Neural progenitor cell (in vitro differentiated cells): ENCODE measurements around the gene KLHDC3. TPM values are rescaled to one million over a fixed set of nuclear protein-coding genes. Genes with fewer than 3 reads are reported as not detected.
"Not testable (repeated sequence)": the region's sequence is repeated elsewhere in the genome, so short reads cannot be mapped to it uniquely, and the experiment has no call there.

Source experiments
- DNase-seq: peaks from one replicate; pipeline ENCODE4 v3.0.0-alpha.2; 2016; ENCODE audit warnings: low spot score
- H2AFZ ChIP-seq: fragments of 200-600 bp; sonication (generic); replicated peaks from 2 replicates; pipeline ENCODE4 v1.6.1; 2016; ENCODE audit warnings: antibody characterized with exemption
- H3F3A ChIP-seq: fragments of 200-600 bp; sonication (generic); 2 replicates; pipeline ENCODE4 v1.6.1; 2016; ENCODE audit warnings: antibody characterized with exemption, low read depth
- H3K27ac ChIP-seq: fragments of 200-600 bp; sonication (generic); 2 replicates; pipeline ENCODE4 v1.5.1; 2016; ENCODE audit warnings: mild to moderate bottlenecking
- H3K27me3 ChIP-seq: fragments of 200-600 bp; sonication (generic); 2 replicates; pipeline ENCODE4 v1.6.1; 2016; ENCODE audit warnings: mild to moderate bottlenecking, moderate library complexity
- H3K36me3 ChIP-seq: fragments of 200-600 bp; sonication (generic); 2 replicates; pipeline ENCODE4 v1.5.1; 2016
- H3K4me1 ChIP-seq: fragments of 200-600 bp; sonication (generic); 2 replicates; pipeline ENCODE4 v1.6.1; 2016; ENCODE audit warnings: mixed run types
- H3K4me2 ChIP-seq: fragments of 200-600 bp; sonication (generic); 2 replicates; pipeline ENCODE4 v1.6.1; 2016
- H3K4me3 ChIP-seq: fragments of 200-600 bp; sonication (generic); 2 replicates; pipeline ENCODE4 v1.5.1; 2016
- H3K79me2 ChIP-seq: fragments of 200-600 bp; sonication (generic); 2 replicates; pipeline ENCODE4 v1.6.1; 2016; ENCODE audit warnings: low read depth
- H3K9ac ChIP-seq: fragments of 200-600 bp; sonication (generic); 2 replicates; pipeline ENCODE4 v1.6.1; 2016
- H3K9me3 ChIP-seq: fragments of 200-600 bp; sonication (generic); 2 replicates; pipeline ENCODE4 v1.5.1; 2016; ENCODE audit warnings: low read depth
- H4K20me1 ChIP-seq: fragments of 200-600 bp; sonication (generic); 2 replicates; pipeline ENCODE4 v1.6.1; 2016; ENCODE audit warnings: low read depth
- H3K27ac Mint-ChIP-seq: 3 replicates; pipeline ENCODE4 v1.8.0; 2021; ENCODE audit warnings: mixed read lengths
- H3K27me3 Mint-ChIP-seq: 2 replicates; pipeline ENCODE4 v1.8.0; 2022; ENCODE audit warnings: low read depth, mild to moderate bottlenecking, inconsistent platforms, moderate library complexity, mixed read lengths; ENCODE audit not compliant: insufficient read depth
- H3K36me3 Mint-ChIP-seq: 3 replicates; pipeline ENCODE4 v1.8.0; 2021; ENCODE audit warnings: mixed read lengths
- H3K4me1 Mint-ChIP-seq: 3 replicates; pipeline ENCODE4 v1.8.0; 2021; ENCODE audit warnings: mixed read lengths
- H3K4me3 Mint-ChIP-seq: 3 replicates; pipeline ENCODE4 v1.8.0; 2021; ENCODE audit warnings: mild to moderate bottlenecking, moderate library complexity, mixed read lengths
- H3K9me3 Mint-ChIP-seq: 3 replicates; pipeline ENCODE4 v1.8.0; 2020; ENCODE audit warnings: mixed read lengths
- CTCF ChIP-seq: fragments of 200-600 bp; sonication (generic); IDR thresholded peaks from 2 replicates; pipeline ENCODE4 v1.5.1; 2017; ENCODE audit warnings: antibody characterized with exemption, mild to moderate bottlenecking
- EZH2 ChIP-seq: fragments of 200-600 bp; sonication (generic); IDR thresholded peaks from 2 replicates; pipeline ENCODE4 v1.6.1; 2017; ENCODE audit warnings: antibody characterized with exemption, mild to moderate bottlenecking, moderate library complexity
- EZH2phosphoT487 ChIP-seq: fragments of 200-600 bp; sonication (generic); IDR thresholded peaks from 2 replicates; pipeline ENCODE4 v1.6.1; 2017; ENCODE audit warnings: antibody characterized with exemption
- total RNA-seq: library from RNA; depleted of rRNA; stranded (reverse); fragments of >200 nt; gene quantifications from 2 replicates; pipeline ENCODE4 v1.2.3, GENCODE V29; 2015; ENCODE audit warnings: low replicate concordance

The KLHDC3 gene
- total RNA-seq, 1 donor from 2014 or later, result 122 TPM

- TF ChIP-seq EZH2 (no peak), CTCF (no peak), EZH2phosphoT487 (no peak)
- H3K36me3 ChIP-seq, result no peaks in the 10 kb centered on the region
- H3F3A ChIP-seq, result no peaks in the 10 kb centered on the region
- H3K9me3 ChIP-seq, result no peaks in the 10 kb centered on the region
- H3K4me1 Mint-ChIP-seq, result peaks cover 31% of the 10 kb centered on the region
- no peak overlapping the region for H3K27ac Mint-ChIP-seq
- H3K36me3 Mint-ChIP-seq, result peaks cover 16% of the 10 kb centered on the region
- H3K9ac ChIP-seq, result no peak overlapping the region
- H2AFZ ChIP-seq, result no peak overlapping the region
- no peaks in the 10 kb centered on the region for H3K9me3 Mint-ChIP-seq
- H4K20me1 ChIP-seq, result peaks cover 42% of the 10 kb centered on the region
- H3K79me2 ChIP-seq, result peaks cover 27% of the 10 kb centered on the region
- DNase-seq, result no peak
- H3K27me3 Mint-ChIP-seq, result no peaks in the 10 kb centered on the region
- H3K27me3 ChIP-seq, result no peaks in the 10 kb centered on the region
- no peak overlapping the region for H3K4me2 ChIP-seq
- no peak overlapping the region for H3K4me3 Mint-ChIP-seq
- H3K4me1 ChIP-seq, result peaks cover 11% of the 10 kb centered on the region
- no peak overlapping the region for H3K4me3 ChIP-seq
- H3K27ac ChIP-seq, result no peak overlapping the region
Measured at GRCh38 chr6:42989923-42990322, 24.1 kb upstream of the KLHDC3 start.

GRCh38 chr6:42993445-42993844 lies 20.6 kb upstream of the KLHDC3 start:
- no peak overlapping the region for H3K9ac ChIP-seq

GRCh38 chr6:42996513-42996912 lies 17.5 kb upstream of the KLHDC3 start:
- no peaks in the 10 kb centered on the region for H3K27me3 Mint-ChIP-seq
- no peaks in the 10 kb centered on the region for H3K9me3 Mint-ChIP-seq
- no peaks in the 10 kb centered on the region for H3K27me3 ChIP-seq
- no peak for DNase-seq
- peaks cover 3% of the 10 kb centered on the region for H3K4me1 Mint-ChIP-seq
- peak overlapping the region; percentile 47 for H3K27ac Mint-ChIP-seq
- H3K9ac ChIP-seq, result no peak overlapping the region
- H3F3A ChIP-seq, result peaks cover 11% of the 10 kb centered on the region
- H3K4me3 Mint-ChIP-seq, result no peak overlapping the region
- no peaks in the 10 kb centered on the region for H3K4me1 ChIP-seq
- peaks cover 14% of the 10 kb centered on the region for H4K20me1 ChIP-seq
- TF ChIP-seq EZH2phosphoT487, result no peak
- no peaks in the 10 kb centered on the region for H3K36me3 ChIP-seq
- no peaks in the 10 kb centered on the region for H3K79me2 ChIP-seq
- H3K27ac ChIP-seq, result no peak overlapping the region
- H3K4me3 ChIP-seq, result no peak overlapping the region
- H3K9me3 ChIP-seq, result no peaks in the 10 kb centered on the region
- H3K4me2 ChIP-seq, result no peak overlapping the region
- peaks cover 10% of the 10 kb centered on the region for H3K36me3 Mint-ChIP-seq
- H2AFZ ChIP-seq, result no peak overlapping the region

More at GRCh38 chr6:42993445-42993844, 20.6 kb upstream of the KLHDC3 start:
- Mint-ChIP-seq H3K4me3 (no peak overlapping the region), H3K4me1 (peaks cover 3% of the 10 kb centered on the region), H3K27me3 (no peaks in the 10 kb centered on the region), H3K27ac (no peak overlapping the region), H3K9me3 (no peaks in the 10 kb centered on the region), H3K36me3 (peaks cover 17% of the 10 kb centered on the region)
- peaks cover 8% of the 10 kb centered on the region for H4K20me1 ChIP-seq
- H3K27me3 ChIP-seq, result no peaks in the 10 kb centered on the region
- H3K9me3 ChIP-seq, result no peaks in the 10 kb centered on the region
- no peaks in the 10 kb centered on the region for H3K79me2 ChIP-seq
- H3K4me1 ChIP-seq, result no peaks in the 10 kb centered on the region
- H3F3A ChIP-seq, result peaks cover 4% of the 10 kb centered on the region
- no peaks in the 10 kb centered on the region for H3K36me3 ChIP-seq
- H3K4me3 ChIP-seq, result no peak overlapping the region
- TF ChIP-seq EZH2 (no peak), CTCF (no peak), EZH2phosphoT487 (no peak)
- no peak for DNase-seq
- no peak overlapping the region for H3K27ac ChIP-seq
- no peak overlapping the region for H2AFZ ChIP-seq
- H3K4me2 ChIP-seq, result no peak overlapping the region

GRCh38 chr6:42998205-42998604 lies 15.8 kb upstream of the KLHDC3 start:
- not testable (repeated sequence) for H3K27ac ChIP-seq, H3K4me2 ChIP-seq, H3K79me2 ChIP-seq, H3K4me1 Mint-ChIP-seq, H3K4me3 ChIP-seq, H3K4me3 Mint-ChIP-seq, H3K9ac ChIP-seq, DNase-seq, H3K9me3 ChIP-seq, H3K36me3 ChIP-seq, H3K4me1 ChIP-seq, H3K9me3 Mint-ChIP-seq, H2AFZ ChIP-seq, H3K27me3 Mint-ChIP-seq, H3K27me3 ChIP-seq
- Mint-ChIP-seq H3K36me3 (peaks cover 14% of the 10 kb centered on the region), H3K27ac (peak overlapping the region; percentile 51)
- Histone ChIP-seq H4K20me1 (peaks cover 14% of the 10 kb centered on the region), H3F3A (peaks cover 11% of the 10 kb centered on the region)
